GM12878 (cell line): ENCODE results near the gene TNFRSF11A. TPM values are rescaled to one million over a fixed set of nuclear protein-coding genes. Genes with fewer than 3 reads are reported as not detected.

Source experiments
- ATAC-seq: fragments of 200-7000 bp; cut with Tn5 transposase; 3 replicates; pipeline ENCODE4 v1.9.1; 2020; ENCODE audit warnings: mild to moderate bottlenecking, moderate library complexity
- BruUV-seq: library from RNA; stranded (reverse); fragments of 400-500 nt; replicated peaks from 2 replicates; lab custom pipeline; 2021; lab: Mats Ljungman, UMichigan
- CTCF ChIA-PET: fragments of 300-600 bp; sonication (Branson Sonifier 250); formaldehyde crosslinking; extraction: SDS; loops from one replicate; lab custom pipeline; 2021; ENCODE audit warnings: inconsistent platforms; lab: Yijun Ruan, JAX
- POLR2A ChIA-PET: fragments of 350-600 bp; formaldehyde crosslinking; extraction: SDS; loops from one replicate; lab custom pipeline; 2021; ENCODE audit warnings: inconsistent platforms; lab: Charles Lee
- RAD21 ChIA-PET: fragments of 300-600 bp; sonication (Branson Sonifier 250); formaldehyde crosslinking; loops from one replicate; lab custom pipeline; 2023; ENCODE audit warnings: antibody characterized with exemption; ENCODE audit not compliant: unreplicated experiment; lab: Charles Lee
- SMC1A ChIA-PET: fragments of 300-600 bp; sonication (Branson Sonifier 250); formaldehyde crosslinking; loops from one replicate; lab custom pipeline; 2023; ENCODE audit not compliant: unreplicated experiment, uncharacterized antibody; lab: Charles Lee
- DNase-seq: peaks from one replicate; pipeline ENCODE4 v3.0.0-alpha.2; 2011; ENCODE audit warnings: low read depth, low spot score
- FAIRE-seq: peaks from 3 replicates; lab custom pipeline; 2011; peaks lifted over from hg19 to GRCh38; lab: Jason Lieb, UNC
- H2AFZ ChIP-seq: 2 replicates; pipeline ENCODE4 v1.6.0; 2011; ENCODE audit warnings: low read depth, low read length, control low read depth; ENCODE audit not compliant: control insufficient read depth
- H3K27ac ChIP-seq: 2 replicates; pipeline ENCODE4 v1.5.1; 2011; ENCODE audit warnings: control low read depth; ENCODE audit not compliant: control insufficient read depth, insufficient read depth
- H3K27me3 ChIP-seq, 2 experiments: replicated peaks in 1 of 2; 2 replicates each; pipeline versions ENCODE4 v1.6.0 to v1.6.1; 2011; ENCODE audit warnings: low read length in 1 of 2; ENCODE audit not compliant: control insufficient read depth in 2 of 2, insufficient read depth in 2 of 2
- H3K36me3 ChIP-seq, 2 experiments: 2 replicates each; pipeline ENCODE4 v1.5.1; 2011; ENCODE audit warnings: low read length in 1 of 2; ENCODE audit not compliant: control insufficient read depth in 2 of 2, insufficient read depth in 2 of 2
- H3K4me1 ChIP-seq: 2 replicates; pipeline ENCODE4 v1.6.1; 2011; ENCODE audit warnings: mild to moderate bottlenecking, low read length, moderate library complexity, mixed read lengths; ENCODE audit not compliant: control insufficient read depth, insufficient read depth
- H3K4me2 ChIP-seq: 2 replicates; pipeline ENCODE4 v1.6.0; 2011; ENCODE audit warnings: control low read depth; ENCODE audit not compliant: control insufficient read depth, insufficient read depth
- H3K4me3 ChIP-seq: fragments of 200-600 bp; sonication (generic); 2 replicates; pipeline ENCODE4 v1.5.1; 2016
- H3K79me2 ChIP-seq: 2 replicates; pipeline ENCODE4 v1.6.0; 2011; ENCODE audit warnings: low read length; ENCODE audit not compliant: control insufficient read depth, insufficient read depth
- H3K9ac ChIP-seq: 2 replicates; pipeline ENCODE4 v1.8.0; 2011; ENCODE audit warnings: low read length, control low read depth, mixed read lengths; ENCODE audit not compliant: control insufficient read depth, insufficient read depth
- H3K9me3 ChIP-seq: replicated peaks from 3 replicates; pipeline ENCODE4 v1.5.1; 2011; ENCODE audit warnings: mild to moderate bottlenecking, low read length; ENCODE audit not compliant: control insufficient read depth, insufficient read depth
- H4K20me1 ChIP-seq: 2 replicates; pipeline ENCODE4 v1.6.0; 2011; ENCODE audit not compliant: control insufficient read depth, insufficient read depth
- ASH2L ChIP-seq: fragments of 300-600, 200-600 bp; sonication (generic); IDR thresholded peaks from 2 replicates; pipeline ENCODE4 v1.6.1; 2017; ENCODE audit warnings: low read depth, mild to moderate bottlenecking, borderline replicate concordance
- BCL11A ChIP-seq: IDR thresholded peaks from 2 replicates; pipeline ENCODE4 v1.6.1; 2011; ENCODE audit warnings: low read depth, low read length
- CEBPB ChIP-seq, 2 experiments: fragments of 150-350 bp in 1 of 2; IDR thresholded peaks; 2 replicates each; pipeline ENCODE4 v1.6.1; 2012 to 2014; ENCODE audit warnings: low read depth in 2 of 2, low read length in 2 of 2, borderline replicate concordance in 1 of 2, inconsistent platforms in 1 of 2
- JUND ChIP-seq: IDR thresholded peaks from 2 replicates; pipeline ENCODE4 v1.6.1; 2012; ENCODE audit warnings: low read depth, mild to moderate bottlenecking, low read length, improper control_type of control experiment, moderate library complexity
- MYB ChIP-seq: fragments of 150-350 bp; IDR thresholded peaks from 2 replicates; pipeline ENCODE4 v1.6.1; 2014; ENCODE audit warnings: mild to moderate bottlenecking, low read depth, low read length, borderline replicate concordance
- RB1 ChIP-seq: fragments of 450-650 bp; formaldehyde crosslinking; IDR thresholded peaks from 2 replicates; pipeline ENCODE4 v1.6.1; 2017; ENCODE audit warnings: mild to moderate bottlenecking, borderline replicate concordance
- SUPT20H ChIP-seq: IDR thresholded peaks from 2 replicates; pipeline ENCODE4 v1.6.1; 2011; ENCODE audit warnings: low read depth, mild to moderate bottlenecking, low read length, moderate library complexity, borderline replicate concordance; ENCODE audit not compliant: control insufficient read depth
- ZNF207 ChIP-seq: fragments of 450-650 bp; IDR thresholded peaks from 2 replicates; pipeline ENCODE4 v1.6.1; 2014; ENCODE audit warnings: antibody characterized with exemption, mild to moderate bottlenecking, borderline replicate concordance
- ZNF622 ChIP-seq: fragments of 450-650 bp; IDR thresholded peaks from 2 replicates; pipeline ENCODE4 v1.6.1; 2017; ENCODE audit warnings: mild to moderate bottlenecking, inconsistent platforms
- WGBS: methylation state at CpG from one replicate; pipeline ENCODE4 v1.1.6; 2016; ENCODE audit warnings: low lambda C conversion rate; ENCODE audit not compliant: insufficient replicate concordance, insufficient coverage; ENCODE audit errors: missing lambda C conversion rate; 5-methylcytosine and 5-hydroxymethylcytosine counted together
- in situ Hi-C: fragments of 300-500 bp; cut with MboI; formaldehyde crosslinking; loops from 9 replicates; pipeline ENCODE4 v1.14.3; 2018; ENCODE audit warnings: mixed read lengths
- intact Hi-C: fragments of 100-400 bp; cut with micrococcal nuclease; formaldehyde crosslinking; loops from one replicate; pipeline ENCODE4 v1.14.2; 2022; ENCODE audit not compliant: unreplicated experiment
- polyA plus RNA-seq, 11 experiments: library from polyadenylated mRNA; depleted of rRNA in 4 of 11; unstranded in 6 of 11; stranded (reverse) in 5 of 11; fragments of >200 nt; fragmentation: Nextera tagmentation in 4 of 11; fragmentation: Illumina TruSeq in 1 of 11; extraction: Ambion mirVana in 4 of 11; extraction: Trizol in 1 of 11; gene quantifications; 1 replicate in 1 of 11; 2 replicates in 10 of 11; pipeline versions ENCODE4 v1.2.1 to v1.2.3, GENCODE V29; 2011 to 2016; ENCODE audit warnings: inconsistent platforms in 2 of 11, missing spikeins in 2 of 11, low read depth in 1 of 11
- total RNA-seq, 4 experiments: library from RNA; depleted of rRNA in 3 of 4; stranded (reverse); fragments of >200 nt in 3 of 4; fragmentation: Illumina TruSeq in 1 of 4; extraction: Trizol in 1 of 4; gene quantifications; 2 replicates each; pipeline versions ENCODE4 v1.2.1 to v1.2.3, GENCODE V29; 2013 to 2021
- TF ChIP-seq, protein P1 (sequence below): fragments of 450-650 bp; IDR thresholded peaks from 2 replicates; pipeline ENCODE4 v1.6.1; 2016; ENCODE audit warnings: mild to moderate bottlenecking, moderate library complexity, borderline replicate concordance
- TF ChIP-seq, protein P2 (sequence below): fragments of 450-650 bp; IDR thresholded peaks from 2 replicates; pipeline ENCODE4 v1.6.1; 2017; ENCODE audit warnings: antibody characterized with exemption, mild to moderate bottlenecking, moderate library complexity

The TNFRSF11A gene
- total and polyA plus RNA-seq, 10 of the 15 experiments (the other 5 are each of a cell fraction or from before 2014, with no cell fraction given) = 0.07 to 4.0 (median 0.23) TPM

DNA sequence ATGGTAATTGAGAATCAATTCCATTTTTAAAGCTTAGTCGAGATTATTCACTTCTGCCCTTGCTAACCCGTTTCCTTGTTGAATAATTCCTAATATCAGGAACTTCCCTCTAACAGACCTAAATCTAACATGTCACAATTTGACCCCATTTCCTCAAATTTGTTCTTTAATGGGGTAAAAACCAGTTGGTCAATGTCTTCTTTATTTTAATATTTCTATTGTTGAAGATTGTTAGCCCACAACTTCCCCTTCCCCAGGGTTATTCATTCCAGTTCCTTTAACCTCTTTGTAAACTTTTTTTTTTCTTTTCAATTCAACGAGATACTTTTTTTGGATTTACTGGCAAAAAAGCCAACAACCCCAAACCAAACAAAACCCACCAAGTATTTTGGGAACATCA, 7.3 kb downstream of the TNFRSF11A start:
- TF ChIP-seq BCL11A (no peak), ASH2L (no peak), JUND (no peak), SUPT20H (no peak), MYB (no peak), ZNF622 (no peak), ZNF207 (no peak), CEBPB (IDR thresholded peaks at IDR 0.05; ENCODE audit: borderline replicate concordance in 1 of 2, low read depth in 2 of 2, low read length in 2 of 2) (no peak), RB1 (no peak)
- TF ChIP-seq, protein P1, sequence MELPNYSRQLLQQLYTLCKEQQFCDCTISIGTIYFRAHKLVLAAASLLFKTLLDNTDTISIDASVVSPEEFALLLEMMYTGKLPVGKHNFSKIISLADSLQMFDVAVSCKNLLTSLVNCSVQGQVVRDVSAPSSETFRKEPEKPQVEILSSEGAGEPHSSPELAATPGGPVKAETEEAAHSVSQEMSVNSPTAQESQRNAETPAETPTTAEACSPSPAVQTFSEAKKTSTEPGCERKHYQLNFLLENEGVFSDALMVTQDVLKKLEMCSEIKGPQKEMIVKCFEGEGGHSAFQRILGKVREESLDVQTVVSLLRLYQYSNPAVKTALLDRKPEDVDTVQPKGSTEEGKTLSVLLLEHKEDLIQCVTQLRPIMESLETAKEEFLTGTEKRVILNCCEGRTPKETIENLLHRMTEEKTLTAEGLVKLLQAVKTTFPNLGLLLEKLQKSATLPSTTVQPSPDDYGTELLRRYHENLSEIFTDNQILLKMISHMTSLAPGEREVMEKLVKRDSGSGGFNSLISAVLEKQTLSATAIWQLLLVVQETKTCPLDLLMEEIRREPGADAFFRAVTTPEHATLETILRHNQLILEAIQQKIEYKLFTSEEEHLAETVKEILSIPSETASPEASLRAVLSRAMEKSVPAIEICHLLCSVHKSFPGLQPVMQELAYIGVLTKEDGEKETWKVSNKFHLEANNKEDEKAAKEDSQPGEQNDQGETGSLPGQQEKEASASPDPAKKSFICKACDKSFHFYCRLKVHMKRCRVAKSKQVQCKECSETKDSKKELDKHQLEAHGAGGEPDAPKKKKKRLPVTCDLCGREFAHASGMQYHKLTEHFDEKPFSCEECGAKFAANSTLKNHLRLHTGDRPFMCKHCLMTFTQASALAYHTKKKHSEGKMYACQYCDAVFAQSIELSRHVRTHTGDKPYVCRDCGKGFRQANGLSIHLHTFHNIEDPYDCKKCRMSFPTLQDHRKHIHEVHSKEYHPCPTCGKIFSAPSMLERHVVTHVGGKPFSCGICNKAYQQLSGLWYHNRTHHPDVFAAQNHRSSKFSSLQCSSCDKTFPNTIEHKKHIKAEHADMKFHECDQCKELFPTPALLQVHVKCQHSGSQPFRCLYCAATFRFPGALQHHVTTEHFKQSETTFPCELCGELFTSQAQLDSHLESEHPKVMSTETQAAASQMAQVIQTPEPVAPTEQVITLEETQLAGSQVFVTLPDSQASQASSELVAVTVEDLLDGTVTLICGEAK = no peak
- TF ChIP-seq, protein P2, sequence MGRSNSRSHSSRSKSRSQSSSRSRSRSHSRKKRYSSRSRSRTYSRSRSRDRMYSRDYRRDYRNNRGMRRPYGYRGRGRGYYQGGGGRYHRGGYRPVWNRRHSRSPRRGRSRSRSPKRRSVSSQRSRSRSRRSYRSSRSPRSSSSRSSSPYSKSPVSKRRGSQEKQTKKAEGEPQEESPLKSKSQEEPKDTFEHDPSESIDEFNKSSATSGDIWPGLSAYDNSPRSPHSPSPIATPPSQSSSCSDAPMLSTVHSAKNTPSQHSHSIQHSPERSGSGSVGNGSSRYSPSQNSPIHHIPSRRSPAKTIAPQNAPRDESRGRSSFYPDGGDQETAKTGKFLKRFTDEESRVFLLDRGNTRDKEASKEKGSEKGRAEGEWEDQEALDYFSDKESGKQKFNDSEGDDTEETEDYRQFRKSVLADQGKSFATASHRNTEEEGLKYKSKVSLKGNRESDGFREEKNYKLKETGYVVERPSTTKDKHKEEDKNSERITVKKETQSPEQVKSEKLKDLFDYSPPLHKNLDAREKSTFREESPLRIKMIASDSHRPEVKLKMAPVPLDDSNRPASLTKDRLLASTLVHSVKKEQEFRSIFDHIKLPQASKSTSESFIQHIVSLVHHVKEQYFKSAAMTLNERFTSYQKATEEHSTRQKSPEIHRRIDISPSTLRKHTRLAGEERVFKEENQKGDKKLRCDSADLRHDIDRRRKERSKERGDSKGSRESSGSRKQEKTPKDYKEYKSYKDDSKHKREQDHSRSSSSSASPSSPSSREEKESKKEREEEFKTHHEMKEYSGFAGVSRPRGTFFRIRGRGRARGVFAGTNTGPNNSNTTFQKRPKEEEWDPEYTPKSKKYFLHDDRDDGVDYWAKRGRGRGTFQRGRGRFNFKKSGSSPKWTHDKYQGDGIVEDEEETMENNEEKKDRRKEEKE = no peak
- WGBS = 35% methylated on average over 3 of the region's 3 CpGs
- H3K79me2 ChIP-seq = no peaks in the 10 kb centered on the region
- DNase-seq (no peak), ATAC-seq (no peak), FAIRE-seq (no peak)
- no peak overlapping the region for H3K9ac ChIP-seq
- H3K4me2 ChIP-seq = no peak overlapping the region
- no peaks in the 10 kb centered on the region for H3K36me3 ChIP-seq
- H2AFZ ChIP-seq = no peak overlapping the region
- ChIA-PET POLR2A (interaction anchor here (1.2 kb wide), 1 partner anchor 41 kb away, joined by 3 read pairs; no protein-coding TSS in a partner anchor), CTCF (interaction anchor here (0.6 to 2.3 kb wide), 5 partner anchors 9 to 643 kb away, joined by 3 to 10 read pairs (median 4); no protein-coding TSS in a partner anchor), RAD21 (no interaction called here), SMC1A (interaction anchor here (0.9 to 1.6 kb wide), 7 partner anchors 10 to 93 kb away, joined by 3 to 4 read pairs (median 3); no protein-coding TSS in a partner anchor)
- no peak overlapping the region for H3K4me3 ChIP-seq
- intact Hi-C loops = no loop called here
- no peaks in the 10 kb centered on the region for H4K20me1 ChIP-seq
- in situ Hi-C loops = no loop called here
- peaks cover 5% of the 10 kb centered on the region; the same call in 1 of the 2 replicates for H3K4me1 ChIP-seq
- H3K27me3 ChIP-seq = no peaks in the 10 kb centered on the region
- H3K9me3 ChIP-seq = no peaks in the 10 kb centered on the region
- H3K27ac ChIP-seq = no peak overlapping the region
- BruUV-seq = no TSS peak
